ENCODE results near the gene NOXO1.

NOXO1 gene

GRCh38 chr16:2026461-2027023, 45.3 kb upstream of the NOXO1 start, which contains the start of gene NHERF2:
Gene NHERF2 (plus strand): TSS chr16:2026902. CDS start chr16:2027006, 104 bp downstream.
- TF ChIP-seq CTCF (IDR thresholded peaks at IDR 0.05; ENCODE audit: borderline replicate concordance, insufficient read depth, low read depth, low read length), result no peak
- H3K4me3 ChIP-seq (ENCODE audit: low read depth, low read length), result no peak within 1 kb of the TSS

- H3K4me3 ChIP-seq (ENCODE audit: low read depth, low read length), result no peak overlapping the region
- no peak for TF ChIP-seq CTCF (IDR thresholded peaks at IDR 0.05; ENCODE audit: borderline replicate concordance, insufficient read depth, low read depth, low read length)
These were observed 44.7 kb upstream of the NOXO1 start for GRCh38 chr16:2025878-2026460.

- no peak for TF ChIP-seq CTCF (IDR thresholded peaks at IDR 0.05; ENCODE audit: borderline replicate concordance, insufficient read depth, low read depth, low read length)
- H3K4me3 ChIP-seq (ENCODE audit: low read depth, low read length), result no peak overlapping the region
These were observed 44.0 kb upstream of the NOXO1 start for GRCh38 chr16:2025251-2025650.

GRCh38 chr16:2024032-2024420, 42.8 kb upstream of the NOXO1 start:
- no peak overlapping the region for H3K4me3 ChIP-seq (ENCODE audit: low read depth, low read length)
- no peak for TF ChIP-seq CTCF (IDR thresholded peaks at IDR 0.05; ENCODE audit: borderline replicate concordance, insufficient read depth, low read depth, low read length)

- peak overlapping the region; percentile 18 for H3K4me3 ChIP-seq (ENCODE audit: low read depth, low read length)
- peak; percentile 98 for TF ChIP-seq CTCF (IDR thresholded peaks at IDR 0.05; ENCODE audit: borderline replicate concordance, insufficient read depth, low read depth, low read length)
These were observed 42.1 kb upstream of the NOXO1 start for GRCh38 chr16:2023092-2024031.

- TF ChIP-seq CTCF (IDR thresholded peaks at IDR 0.05; ENCODE audit: borderline replicate concordance, insufficient read depth, low read depth, low read length), result no peak
- no peak overlapping the region for H3K4me3 ChIP-seq (ENCODE audit: low read depth, low read length)
These were observed 41.4 kb upstream of the NOXO1 start for GRCh38 chr16:2022723-2023091.

All from GM12875 (cell line).